ENCODE results near the gene RTKN. TPM values are rescaled to one million over a fixed set of nuclear protein-coding genes. Genes with fewer than 3 reads are reported as not detected.
A peak's percentile ranks its signal among the peaks of the same experiment; 100 is the strongest.

Gene RTKN
- total RNA-seq, 1 donor = 18.6 TPM

- no peak for DNase-seq (ENCODE audit: low read depth in 2 of 3, low spot score in 2 of 3)
Observed at GRCh38 chr2:74419345-74419744, 22.4 kb downstream of the RTKN start.

- DNase-seq (ENCODE audit: low read depth in 2 of 3, low spot score in 2 of 3) = no peak
Observed at GRCh38 chr2:74418312-74418711, 23.4 kb downstream of the RTKN start.

GRCh38 chr2:74417763-74418162 is 24.0 kb downstream of the RTKN start:
- no peak for DNase-seq (ENCODE audit: low read depth in 2 of 3, low spot score in 2 of 3)

DNA sequence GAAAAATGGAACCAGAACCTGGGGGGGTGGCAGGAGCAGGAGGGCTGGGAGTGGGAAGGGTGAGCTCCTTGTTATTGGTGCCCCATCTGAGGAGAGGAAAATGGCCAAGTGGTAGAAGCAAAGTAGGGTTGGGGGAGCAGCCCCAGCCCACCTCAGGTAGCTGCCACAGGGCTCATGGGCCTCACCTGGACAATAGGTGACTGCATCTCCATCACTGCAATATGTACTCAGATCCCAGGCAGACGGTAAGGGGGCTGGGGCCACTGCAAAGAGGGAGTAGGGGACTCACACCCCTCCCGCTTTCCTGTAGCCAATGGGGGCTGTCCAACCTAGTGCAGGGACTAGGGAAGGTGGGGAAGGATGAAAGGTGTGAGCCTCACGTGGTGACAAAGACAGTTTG is 24.5 kb downstream of the RTKN start:
- no peak for DNase-seq (ENCODE audit: low read depth in 2 of 3, low spot score in 2 of 3)

- no peak for DNase-seq (ENCODE audit: low read depth in 2 of 3, low spot score in 2 of 3)
Observed at GRCh38 chr2:74416778-74417177, 25.0 kb downstream of the RTKN start.

DNA sequence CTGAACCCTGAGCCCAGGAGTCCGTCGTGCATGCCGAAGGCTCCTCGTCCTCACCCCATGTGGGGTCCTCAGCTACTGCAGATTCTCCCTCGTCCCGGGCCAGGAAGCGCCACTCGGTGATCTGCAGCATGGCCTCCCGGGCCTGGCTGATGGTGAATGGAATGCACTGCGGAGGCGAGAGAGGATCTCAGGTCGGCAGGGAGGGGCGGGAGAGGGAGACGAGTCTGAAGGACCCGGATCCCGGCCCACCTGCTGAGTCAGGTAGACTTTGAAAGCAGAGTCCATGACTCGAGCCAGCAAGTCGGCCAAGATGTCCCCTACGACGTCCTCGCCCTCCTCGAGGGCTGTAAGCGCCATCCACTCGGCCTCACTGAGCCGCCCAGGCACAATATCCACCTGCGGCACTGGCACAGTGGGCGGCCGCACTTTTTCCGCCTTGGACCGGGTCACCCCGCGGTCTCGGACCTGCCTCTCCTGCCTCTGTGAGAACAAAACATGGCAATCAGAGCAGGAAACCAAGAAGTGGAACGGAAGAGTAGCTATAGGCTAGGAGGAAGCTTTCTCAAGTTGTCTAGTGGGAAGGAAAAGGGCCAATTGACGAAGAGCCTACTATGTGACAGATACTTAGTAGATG is 25.9 kb downstream of the RTKN start:
- no peak for DNase-seq (ENCODE audit: low read depth in 2 of 3, low spot score in 2 of 3)

DNA sequence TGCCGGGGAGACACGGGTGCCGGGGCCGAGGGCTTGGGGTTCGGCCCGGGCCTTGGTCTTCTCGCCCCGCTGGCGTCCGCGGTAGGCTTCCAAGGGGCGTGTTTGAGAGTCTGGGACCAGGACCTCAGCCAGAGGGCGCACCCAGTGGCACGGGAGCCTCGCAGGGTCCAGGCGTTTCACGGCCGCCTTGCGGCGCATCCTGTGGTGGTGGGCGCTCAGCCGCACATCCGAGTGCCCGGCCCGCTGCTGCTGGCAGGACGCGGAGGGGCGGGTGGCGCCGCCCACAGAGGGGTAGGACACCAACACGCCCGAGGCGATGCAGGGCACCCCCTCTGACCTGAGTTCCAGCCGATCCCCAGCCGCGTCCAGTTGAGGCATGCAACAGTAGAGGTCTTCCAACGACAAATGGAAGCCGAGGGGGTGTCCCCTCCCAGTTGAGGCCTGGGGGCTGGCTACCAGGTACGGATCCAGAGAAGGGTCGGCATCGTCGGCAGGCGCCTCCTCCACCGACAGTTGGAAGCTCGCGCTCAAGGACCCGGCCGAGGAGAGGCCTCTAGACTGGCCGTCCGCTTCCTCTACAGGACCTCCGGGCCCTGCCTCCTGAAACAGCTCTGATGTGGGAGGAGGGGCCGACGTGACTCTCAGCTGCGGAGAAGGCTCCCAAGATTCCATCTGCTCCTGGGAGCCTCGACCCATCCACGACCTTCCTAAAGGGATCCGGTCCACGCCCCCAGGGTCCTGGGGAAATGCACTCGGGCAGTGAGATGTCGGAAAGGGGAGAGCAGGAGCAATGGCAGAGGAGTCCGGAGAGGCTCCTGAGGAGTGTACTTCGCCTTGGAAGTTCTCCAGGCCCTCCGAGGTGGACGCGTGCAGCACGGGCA is 26.6 kb downstream of the RTKN start:
- peak in 2 of 3 donors; percentile 37 to 56 for DNase-seq (ENCODE audit: low read depth in 2 of 3, low spot score in 2 of 3)

DNA sequence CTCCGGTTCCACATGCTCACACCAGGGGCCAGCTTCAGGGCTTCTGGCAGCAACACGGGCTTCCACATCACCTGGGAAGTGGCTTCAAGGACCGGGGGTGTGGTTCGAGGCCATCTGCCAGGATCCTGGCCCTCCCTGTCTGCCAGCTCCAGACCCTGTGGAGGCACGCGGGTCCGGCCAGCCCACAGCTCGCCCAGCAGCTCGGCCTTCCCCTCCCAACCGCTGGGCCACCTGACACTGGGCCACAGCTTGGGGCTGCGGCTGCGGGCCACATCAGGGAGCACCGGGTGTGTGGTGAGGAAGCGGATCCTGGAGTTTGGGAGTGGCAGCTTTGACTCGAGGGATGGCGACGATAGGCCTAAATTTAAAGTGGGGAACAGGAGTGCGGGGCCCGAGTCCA is 27.3 kb downstream of the RTKN start:
- no peak for DNase-seq (ENCODE audit: low read depth in 2 of 3, low spot score in 2 of 3)

GRCh38 chr2:74413001-74413698 is 28.6 kb downstream of the RTKN start:
- no peak for DNase-seq (ENCODE audit: low read depth in 2 of 3, low spot score in 2 of 3)

DNA sequence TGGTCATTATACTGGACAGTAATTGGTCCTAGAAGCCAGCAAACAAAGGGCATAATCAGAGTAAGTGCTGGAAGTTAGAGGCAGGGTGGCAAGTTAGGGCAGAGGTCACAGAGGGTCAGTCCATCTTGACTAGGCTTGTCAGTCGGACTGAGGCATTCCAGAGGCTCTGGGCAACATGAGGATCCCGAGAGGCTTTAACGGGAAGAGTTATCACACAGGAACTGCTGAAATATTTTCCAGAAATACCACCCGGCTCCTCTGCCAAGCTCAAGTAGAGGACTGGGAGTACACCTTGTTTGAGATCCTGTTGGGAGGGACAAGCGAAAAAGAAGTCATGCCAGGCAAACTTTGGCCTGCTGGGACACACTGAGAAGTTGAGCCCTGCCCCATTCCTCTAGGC is 34.1 kb downstream of the RTKN start:
- DNase-seq (ENCODE audit: low read depth in 2 of 3, low spot score in 2 of 3) = no peak

- DNase-seq (ENCODE audit: low read depth in 2 of 3, low spot score in 2 of 3) = no peak
Observed at GRCh38 chr2:74406035-74406434, 35.7 kb downstream of the RTKN start.

- no peak for DNase-seq (ENCODE audit: low read depth in 2 of 3, low spot score in 2 of 3)
Observed at GRCh38 chr2:74401891-74402290, 39.8 kb downstream of the RTKN start.

GRCh38 chr2:74399785-74400184 is 42.0 kb downstream of the RTKN start:
- peak in 1 of 3 donors; percentile 61 for DNase-seq (ENCODE audit: low read depth in 2 of 3, low spot score in 2 of 3)

DNA sequence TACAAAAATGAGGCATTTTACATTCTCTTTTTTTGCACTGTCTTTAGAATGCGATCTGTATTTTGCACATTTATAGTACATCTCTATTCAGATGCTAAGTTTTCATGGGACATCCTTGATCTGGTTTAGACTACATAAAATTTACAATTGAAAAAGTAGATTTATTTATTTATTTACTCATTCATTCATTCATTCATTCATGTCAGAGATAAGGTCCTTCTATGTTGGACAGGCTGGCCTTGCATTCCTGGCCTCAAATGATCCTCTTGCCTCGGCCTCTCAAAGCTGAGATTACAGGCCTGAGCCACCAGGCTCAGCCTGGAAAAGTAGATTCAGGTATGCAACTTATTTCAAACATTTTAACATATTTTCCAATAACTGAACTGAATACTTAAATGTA is 45.6 kb downstream of the RTKN start:
- DNase-seq (ENCODE audit: low read depth in 2 of 3, low spot score in 2 of 3) = no peak

DNA sequence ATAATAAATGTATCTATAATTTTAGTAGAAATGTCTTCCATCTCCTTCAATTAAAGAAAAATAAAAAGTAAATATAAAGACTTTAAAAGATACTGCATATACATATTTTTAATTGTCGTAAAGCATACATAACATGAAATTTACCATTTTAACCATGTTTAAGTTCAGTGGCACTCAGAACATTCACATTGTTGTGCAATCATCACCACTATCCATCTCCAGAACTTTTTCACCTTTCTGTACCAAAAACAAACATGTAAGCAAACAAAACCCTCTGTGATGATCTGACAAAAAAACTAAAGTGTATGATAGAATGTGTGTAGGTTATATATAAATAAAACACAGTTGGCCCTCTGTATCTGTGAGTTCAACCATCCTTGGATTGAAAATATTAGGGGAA is 48.2 kb downstream of the RTKN start:
- no peak for DNase-seq (ENCODE audit: low read depth in 2 of 3, low spot score in 2 of 3)

- no peak for DNase-seq (ENCODE audit: low read depth in 2 of 3, low spot score in 2 of 3)
Observed at GRCh38 chr2:74392449-74392743, 49.3 kb downstream of the RTKN start.

DNA sequence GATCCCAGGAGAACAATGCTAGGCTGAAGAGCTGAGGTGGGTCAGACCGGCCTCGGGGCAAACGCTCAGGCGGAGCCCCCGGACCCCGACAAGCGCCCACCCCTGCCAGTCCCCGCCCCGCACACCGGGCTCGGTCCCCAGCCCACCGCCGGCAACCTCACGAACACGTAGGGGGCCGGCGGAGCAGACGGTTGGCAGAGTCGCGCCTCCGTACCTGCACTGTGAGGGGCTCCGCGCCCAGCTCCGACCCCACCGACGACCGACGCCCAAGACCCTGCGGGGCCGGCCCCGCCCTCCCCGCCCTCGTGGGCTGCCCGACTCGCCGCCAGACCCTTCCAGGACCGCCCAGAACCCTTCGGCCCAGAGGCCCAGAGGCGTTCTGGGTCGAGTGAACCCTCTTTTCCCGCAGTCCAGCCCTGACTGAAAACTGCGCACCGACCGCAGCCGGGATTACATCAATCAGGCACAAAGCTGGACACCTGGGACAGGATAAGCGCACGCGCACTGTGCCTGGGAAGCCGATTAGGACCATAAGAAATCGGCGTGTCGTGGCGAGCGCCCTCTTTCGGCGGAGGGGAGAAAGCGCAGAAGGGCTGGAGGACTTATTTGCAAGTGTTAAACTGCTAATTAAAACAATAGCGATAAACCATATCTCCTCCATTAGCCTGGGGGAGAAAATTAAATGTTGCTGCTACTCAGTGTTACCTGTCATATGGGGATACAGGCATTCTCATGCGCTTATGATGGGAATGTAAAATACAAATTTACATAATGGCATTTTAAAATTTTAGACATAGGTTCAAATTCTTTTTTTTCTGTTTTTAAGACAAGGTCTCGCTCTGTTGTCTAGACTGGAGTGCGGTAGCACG is 49.9 kb downstream of the RTKN start:
- DNase-seq (ENCODE audit: low read depth in 2 of 3, low spot score in 2 of 3) = peak; percentile 94 to 98 (median 97)

DNA sequence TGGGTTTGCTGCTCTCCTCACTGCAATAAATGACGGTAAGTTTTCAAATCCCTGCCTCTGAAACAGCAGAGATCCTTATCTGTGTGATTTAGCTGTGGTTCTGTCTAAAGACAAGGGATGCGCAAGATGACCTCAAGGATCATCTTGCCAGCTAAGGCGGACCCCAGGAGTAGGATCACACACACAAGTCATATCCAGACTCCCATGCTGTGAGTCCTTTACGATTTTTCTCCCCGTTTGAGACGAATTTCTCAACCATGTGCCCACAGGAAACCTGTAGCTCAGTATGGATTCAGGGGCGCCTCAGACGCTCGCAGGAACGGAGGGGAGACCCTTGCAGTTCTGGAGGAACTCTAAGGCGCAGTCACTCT is 50.5 kb downstream of the RTKN start:
- DNase-seq (ENCODE audit: low read depth in 2 of 3, low spot score in 2 of 3) = no peak

DNA sequence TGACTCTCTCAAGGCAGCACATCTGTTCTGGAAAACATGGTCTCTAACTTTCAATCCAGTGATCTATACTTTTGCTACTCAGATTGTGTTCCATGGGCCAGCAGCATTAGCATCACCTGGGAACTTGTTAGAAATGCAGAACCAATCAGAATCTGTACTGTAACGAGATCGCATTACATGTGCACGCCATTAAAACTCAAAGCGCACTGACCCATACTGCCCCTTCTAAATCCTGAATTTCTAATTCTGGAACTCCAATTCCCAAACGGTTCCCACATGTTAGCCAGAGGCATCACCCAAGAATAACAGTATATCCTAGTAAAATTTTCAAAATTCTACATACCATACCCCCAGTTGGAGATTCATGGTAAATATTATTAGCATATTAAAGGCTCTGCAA is 51.1 kb downstream of the RTKN start:
- no peak for DNase-seq (ENCODE audit: low read depth in 2 of 3, low spot score in 2 of 3)

DNA sequence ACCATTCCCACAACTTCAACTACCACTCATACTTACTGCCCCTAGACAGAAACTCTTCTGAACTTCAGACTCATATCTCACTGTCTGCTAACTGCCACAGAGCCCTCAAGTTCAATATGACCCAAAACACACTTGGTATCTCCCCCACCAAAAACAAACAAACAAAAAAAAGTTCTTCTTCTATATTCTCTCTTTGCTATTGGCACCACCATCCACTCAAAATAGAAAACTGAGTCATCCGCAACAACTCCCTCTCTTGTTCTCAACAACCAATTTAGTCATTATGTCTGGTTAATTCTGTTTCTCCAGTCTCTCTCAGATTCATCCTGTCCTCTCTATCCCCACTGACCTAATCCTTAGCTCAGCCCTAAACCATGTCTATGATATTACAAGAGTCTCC is 54.4 kb downstream of the RTKN start:
- DNase-seq (ENCODE audit: low read depth in 2 of 3, low spot score in 2 of 3) = no peak

DNA sequence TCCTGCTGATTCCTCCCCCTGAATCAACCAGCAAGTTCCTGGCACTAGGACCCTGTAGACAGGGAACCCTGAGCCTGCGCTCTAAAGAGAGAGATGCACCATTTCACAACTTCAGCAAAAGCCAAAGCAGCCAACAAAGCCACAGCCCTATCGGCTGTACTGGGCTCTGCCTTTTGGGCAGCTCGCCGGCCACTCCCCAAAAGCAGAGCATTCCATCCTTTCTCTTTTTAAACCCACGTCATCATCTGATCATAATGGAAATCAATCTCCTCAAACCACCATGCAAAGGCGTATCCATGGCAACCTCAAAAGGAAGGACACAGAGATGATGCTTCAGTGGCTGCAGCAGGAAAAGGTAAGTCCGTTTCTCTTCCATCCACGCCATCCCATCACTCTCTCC is 56.3 kb downstream of the RTKN start:
- DNase-seq (ENCODE audit: low read depth in 2 of 3, low spot score in 2 of 3) = no peak

Measured in hematopoietic multipotent progenitor cell (in vitro differentiated cells).